HEK293T (cell line): ENCODE data around the gene CHIT1.
"Not testable (repeated sequence)": the region's sequence is repeated elsewhere in the genome, so short reads cannot be mapped to it uniquely, and the experiment has no call there.

Experiments
- CTCF ChIA-PET: fragments of 350-600 bp; formaldehyde crosslinking; extraction: SDS; loops from one replicate; lab custom pipeline; 2021; ENCODE audit warnings: antibody characterized with exemption, inconsistent platforms; lab: Yijun Ruan, JAX
- POLR2A ChIA-PET: fragments of 350-600 bp; formaldehyde crosslinking; extraction: SDS; loops from one replicate; lab custom pipeline; 2020; ENCODE audit warnings: antibody characterized with exemption, inconsistent platforms; lab: Yijun Ruan, JAX
- DNase-seq: peaks from one replicate; pipeline ENCODE4 v3.0.0; 2012; ENCODE audit warnings: mixed read lengths; ENCODE audit errors: extremely low spot score
- ARNT ChIP-seq: fragments of 450-650 bp; IDR thresholded peaks from 2 replicates; pipeline ENCODE4 v1.6.1; 2017; ENCODE audit warnings: mild to moderate bottlenecking
- BHLHE40 ChIP-seq: fragments of 450-650 bp; IDR thresholded peaks from 2 replicates; pipeline ENCODE4 v1.6.1; 2016; ENCODE audit warnings: mild to moderate bottlenecking, moderate library complexity, borderline replicate concordance
- CTBP1 ChIP-seq: fragments of 450-650 bp; IDR thresholded peaks from 2 replicates; pipeline ENCODE4 v1.6.1; 2016; ENCODE audit warnings: borderline replicate concordance
- ELF4 ChIP-seq: fragments of 450-650 bp; IDR thresholded peaks from 2 replicates; pipeline ENCODE4 v1.6.1; 2017; ENCODE audit warnings: antibody characterized with exemption
- FOXA1 ChIP-seq: fragments of 450-650 bp; IDR thresholded peaks from 2 replicates; pipeline ENCODE4 v1.6.1; 2016; ENCODE audit warnings: mild to moderate bottlenecking
- FOXK2 ChIP-seq: fragments of 450-650 bp; IDR thresholded peaks from 2 replicates; pipeline ENCODE4 v1.6.1; 2016; ENCODE audit warnings: mild to moderate bottlenecking
- FOXM1 ChIP-seq: fragments of 450-650 bp; IDR thresholded peaks from 2 replicates; pipeline ENCODE4 v1.6.1; 2017; ENCODE audit warnings: mild to moderate bottlenecking, borderline replicate concordance
- HDGF ChIP-seq: fragments of 450-650 bp; IDR thresholded peaks from 2 replicates; pipeline ENCODE4 v1.6.1; 2017; ENCODE audit warnings: antibody characterized with exemption, borderline replicate concordance
- L3MBTL2 ChIP-seq: fragments of 450-650 bp; conservative IDR thresholded peaks from 2 replicates; pipeline ENCODE4 v1.6.1; 2016; ENCODE audit warnings: mild to moderate bottlenecking
- LEF1 ChIP-seq: fragments of 450-650 bp; IDR thresholded peaks from 2 replicates; pipeline ENCODE4 v1.6.1; 2017; ENCODE audit warnings: mild to moderate bottlenecking, borderline replicate concordance
- NFRKB ChIP-seq: fragments of 450-650 bp; IDR thresholded peaks from 2 replicates; pipeline ENCODE4 v1.6.1; 2016; ENCODE audit warnings: mild to moderate bottlenecking, moderate library complexity
- PKNOX1 ChIP-seq: fragments of 450-650 bp; IDR thresholded peaks from 2 replicates; pipeline ENCODE4 v1.6.1; 2016
- SP1 ChIP-seq: fragments of 450-650 bp; IDR thresholded peaks from 2 replicates; pipeline ENCODE4 v1.6.1; 2017
- SUZ12 ChIP-seq: fragments of 450-650 bp; IDR thresholded peaks from 2 replicates; pipeline ENCODE4 v1.6.1; 2016; ENCODE audit warnings: mild to moderate bottlenecking
- TARDBP ChIP-seq: fragments of 450-650 bp; IDR thresholded peaks from 2 replicates; pipeline ENCODE4 v1.6.1; 2016
- ZNF384 ChIP-seq: fragments of 450-650 bp; IDR thresholded peaks from 2 replicates; pipeline ENCODE4 v1.6.1; 2016

CHIT1 gene

GRCh38 chr1:203267912-203268311, 38.4 kb upstream of the CHIT1 start:
- TF ChIP-seq ARNT: no peak
- TF ChIP-seq L3MBTL2: peak; percentile 3; the same call in 1 of the 2 replicates
- DNase-seq: no peak
- ChIA-PET CTCF (interaction anchor here (0.6 to 4.5 kb wide), 50 partner anchors 8 to 1117 kb away, joined by 3 to 58 read pairs (median 4); partner anchors contain the start of genes ADORA1 and CHI3L1), POLR2A (interaction anchor here (0.7 to 1.5 kb wide), 6 partner anchors 32 to 261 kb away, joined by 3 to 4 read pairs (median 3); partner anchors contain the start of gene TMEM183A)

- CTCF ChIA-PET: interaction anchor here (0.6 to 4.5 kb wide), 55 partner anchors 9 to 1118 kb away, joined by 3 to 58 read pairs (median 4); partner anchors contain the start of genes ADORA1 and CHI3L1
- POLR2A ChIA-PET: interaction anchor here (0.7 to 1.5 kb wide), 9 partner anchors 31 to 260 kb away, joined by 3 to 4 read pairs (median 3); partner anchors contain the start of gene TMEM183A
Observed at GRCh38 chr1:203267347-203267846, 37.9 kb upstream of the CHIT1 start.

GRCh38 chr1:203266140-203266539, 36.7 kb upstream of the CHIT1 start:
- POLR2A ChIA-PET, DNase-seq: not testable (repeated sequence)
- CTCF ChIA-PET: interaction anchor here (1.8 to 4.5 kb wide), 2 partner anchors 76 to 226 kb away, joined by 19 to 58 read pairs; no protein-coding TSS in a partner anchor

More at GRCh38 chr1:203267347-203267846, 37.9 kb upstream of the CHIT1 start:
- TF ChIP-seq ZNF384 (no peak), L3MBTL2 (peak; percentile 41; the same call in 1 of the 2 replicates)
- peak; percentile 81 for DNase-seq

GRCh38 chr1:203265541-203265940, 36.1 kb upstream of the CHIT1 start:
- DNase-seq: no peak
- ChIA-PET POLR2A (no interaction called here), CTCF (no interaction called here)
- TF ChIP-seq ARNT (no peak), SUZ12 (no peak), PKNOX1 (no peak), CTBP1 (no peak), TARDBP (no peak), L3MBTL2 (no peak), NFRKB (no peak), LEF1 (no peak), FOXK2 (no peak), ELF4 (no peak)

- DNase-seq: no peak
- POLR2A ChIA-PET: no interaction called here
- CTCF ChIA-PET: interaction anchor here (1.1 kb wide), 1 partner anchor 233 kb away, joined by 3 read pairs; no protein-coding TSS in a partner anchor
- TF ChIP-seq LEF1 (no peak), FOXK2 (no peak), TARDBP (no peak), PKNOX1 (no peak), NFRKB (no peak), HDGF (no peak), SP1 (no peak), ARNT (no peak), BHLHE40 (no peak), FOXM1 (no peak), CTBP1 (no peak), L3MBTL2 (no peak), FOXA1 (no peak), ZNF384 (no peak), ELF4 (no peak), SUZ12 (no peak)
Observed at GRCh38 chr1:203264052-203264501, 34.6 kb upstream of the CHIT1 start.

- DNase-seq: peak; percentile 7
- CTCF ChIA-PET: no interaction called here
- TF ChIP-seq ARNT (no peak), ZNF384 (no peak), LEF1 (no peak), ELF4 (no peak), HDGF (no peak), FOXM1 (no peak), PKNOX1 (no peak), L3MBTL2 (no peak), BHLHE40 (no peak), TARDBP (no peak), NFRKB (no peak), FOXK2 (no peak)
- POLR2A ChIA-PET: interaction anchor here (0.9 kb wide), 1 partner anchor 237 kb away, joined by 3 read pairs; the partner anchor contains the start of gene PPFIA4
Observed at GRCh38 chr1:203263496-203263895, 34.0 kb upstream of the CHIT1 start.

- CTCF ChIA-PET: interaction anchor here (1.2 kb wide), 1 partner anchor 11 kb away, joined by 6 read pairs; no protein-coding TSS in a partner anchor
- POLR2A ChIA-PET, DNase-seq: not testable (repeated sequence)
Observed at GRCh38 chr1:203256636-203257035, 27.2 kb upstream of the CHIT1 start.

- DNase-seq, POLR2A ChIA-PET: not testable (repeated sequence)
- CTCF ChIA-PET: interaction anchor here (1.1 to 1.5 kb wide), 2 partner anchors 13 to 215 kb away, joined by 3 to 7 read pairs; no protein-coding TSS in a partner anchor
Observed at GRCh38 chr1:203254782-203255181, 25.3 kb upstream of the CHIT1 start.
